ENCODE results near the gene HOXB1. TPM values are rescaled to one million over a fixed set of nuclear protein-coding genes. Genes with fewer than 3 reads are reported as not detected.
A peak's percentile ranks its signal among the peaks of the same experiment; 100 is the strongest.

Gene HOXB1
- total and polyA plus RNA-seq, 2 of the 13 experiments (the other 11 are each of a cell fraction or from before 2014, with no cell fraction given): not detected

DNA sequence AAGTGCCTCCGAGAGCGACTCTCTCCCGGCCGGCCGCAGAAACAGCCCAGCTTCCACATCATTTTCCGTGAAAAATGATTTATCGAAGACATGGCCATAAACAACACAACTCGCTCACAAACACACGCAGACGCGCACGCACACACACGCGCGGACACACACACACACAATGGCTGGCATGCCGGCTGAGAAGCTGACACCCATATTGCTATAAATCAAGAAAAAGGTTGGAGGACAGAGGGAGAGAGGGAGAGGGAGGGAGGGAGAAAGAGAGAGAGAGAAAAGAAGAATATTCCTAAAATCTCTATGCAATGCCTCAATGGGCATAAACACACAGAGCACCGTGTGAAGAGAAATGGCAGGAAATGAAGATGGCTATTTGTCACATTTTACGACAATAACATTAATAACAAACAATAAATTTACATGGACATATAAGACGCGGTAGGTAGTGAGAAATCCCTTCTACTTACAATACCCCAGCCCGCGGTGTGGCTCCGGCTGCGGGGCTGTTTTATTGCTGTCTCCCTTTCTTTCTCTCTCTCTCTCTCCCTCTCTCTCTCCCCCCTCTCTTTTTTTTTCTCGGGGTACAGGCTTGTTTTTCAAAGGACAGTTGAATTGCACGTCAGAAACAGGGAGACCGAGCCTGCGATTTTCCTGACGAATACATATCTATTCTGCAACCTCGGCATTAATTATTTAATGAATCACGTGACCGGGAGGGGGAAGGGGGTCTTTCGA lies 37.9 kb upstream of the HOXB1 start (continued):
- TF ChIP-seq TBP (CRISPR knock-in tag; IDR thresholded peaks at IDR 0.05) (no peak), HNRNPK (IDR thresholded peaks at IDR 0.05; ENCODE audit: low read depth, low read length, poor library complexity, severe bottlenecking) (peak; percentile 15), MAFK (conservative IDR thresholded peaks at IDR 0.05 in 1 of 2, IDR thresholded peaks at IDR 0.05 in 1 of 2; ENCODE audit: low read length in 2 of 2) (peak; percentile 61 to 74; a peak in 3 of 4 replicates), ZNF7 (CRISPR knock-in tag; IDR thresholded peaks at IDR 0.05) (no peak), WIZ (CRISPR knock-in tag; IDR thresholded peaks at IDR 0.05) (no peak), ZNF431 (CRISPR knock-in tag; IDR thresholded peaks at IDR 0.05; ENCODE audit: borderline replicate concordance, low read depth) (no peak), MAFF (IDR thresholded peaks at IDR 0.05; ENCODE audit: low read depth, low read length) (peak; percentile 62), RNF2 (conservative IDR thresholded peaks at IDR 0.05; ENCODE audit: low read depth) (no peak), HNRNPL (IDR thresholded peaks at IDR 0.05; ENCODE audit: low read depth, low read length) (no peak), RAD51 (IDR thresholded peaks at IDR 0.05; ENCODE audit: borderline replicate concordance) (peak; percentile 82), FLYWCH1 (CRISPR knock-in tag; IDR thresholded peaks at IDR 0.05) (no peak)
- TF ChIP-seq, protein P1, sequence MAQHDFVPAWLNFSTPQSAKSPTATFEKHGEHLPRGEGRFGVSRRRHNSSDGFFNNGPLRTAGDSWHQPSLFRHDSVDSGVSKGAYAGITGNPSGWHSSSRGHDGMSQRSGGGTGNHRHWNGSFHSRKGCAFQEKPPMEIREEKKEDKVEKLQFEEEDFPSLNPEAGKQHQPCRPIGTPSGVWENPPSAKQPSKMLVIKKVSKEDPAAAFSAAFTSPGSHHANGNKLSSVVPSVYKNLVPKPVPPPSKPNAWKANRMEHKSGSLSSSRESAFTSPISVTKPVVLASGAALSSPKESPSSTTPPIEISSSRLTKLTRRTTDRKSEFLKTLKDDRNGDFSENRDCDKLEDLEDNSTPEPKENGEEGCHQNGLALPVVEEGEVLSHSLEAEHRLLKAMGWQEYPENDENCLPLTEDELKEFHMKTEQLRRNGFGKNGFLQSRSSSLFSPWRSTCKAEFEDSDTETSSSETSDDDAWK (CRISPR knock-in tag; IDR thresholded peaks at IDR 0.05): no peak
- TF ChIP-seq, protein P2, sequence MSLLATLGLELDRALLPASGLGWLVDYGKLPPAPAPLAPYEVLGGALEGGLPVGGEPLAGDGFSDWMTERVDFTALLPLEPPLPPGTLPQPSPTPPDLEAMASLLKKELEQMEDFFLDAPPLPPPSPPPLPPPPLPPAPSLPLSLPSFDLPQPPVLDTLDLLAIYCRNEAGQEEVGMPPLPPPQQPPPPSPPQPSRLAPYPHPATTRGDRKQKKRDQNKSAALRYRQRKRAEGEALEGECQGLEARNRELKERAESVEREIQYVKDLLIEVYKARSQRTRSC (CRISPR knock-in tag; IDR thresholded peaks at IDR 0.05; ENCODE audit: low read depth): no peak
